H9 (cell line): ENCODE measurements around the gene FAM120C. TPM values are rescaled to one million over a fixed set of nuclear protein-coding genes. Genes with fewer than 3 reads are reported as not detected.

Experiments used
- DNase-seq: peaks from one replicate; pipeline ENCODE4 v3.0.0-alpha.2; 2017
- H2AFZ ChIP-seq: one replicate; pipeline ENCODE4 v1.6.1; 2013; ENCODE audit warnings: mild to moderate bottlenecking, low read length, control low read depth, moderate library complexity
- H2AK5ac ChIP-seq: 2 replicates; pipeline ENCODE4 v1.6.1; 2013; ENCODE audit warnings: low read length, control low read depth, mixed read lengths; ENCODE audit not compliant: insufficient read length
- H2BK120ac ChIP-seq: one replicate; pipeline ENCODE4 v1.6.1; 2013; ENCODE audit warnings: low read depth, mild to moderate bottlenecking, low read length, control low read depth, inconsistent platforms; ENCODE audit not compliant: poor library complexity, severe bottlenecking
- H2BK12ac ChIP-seq: 2 replicates; pipeline ENCODE4 v1.6.1; 2013; ENCODE audit warnings: low read length, control low read depth, mixed read lengths, low read depth; ENCODE audit not compliant: insufficient read length
- H2BK15ac ChIP-seq: 2 replicates; pipeline ENCODE4 v1.6.1; 2013; ENCODE audit warnings: low read depth, low read length, control low read depth
- H2BK20ac ChIP-seq: one replicate; pipeline ENCODE4 v1.6.1; 2013; ENCODE audit warnings: low read depth, mild to moderate bottlenecking, low read length, control low read depth, inconsistent platforms; ENCODE audit not compliant: poor library complexity, severe bottlenecking
- H2BK5ac ChIP-seq: 2 replicates; pipeline ENCODE4 v1.6.1; 2013; ENCODE audit warnings: low read length, control low read depth, mixed read lengths; ENCODE audit not compliant: insufficient read length
- H3K14ac ChIP-seq: 2 replicates; pipeline ENCODE4 v1.6.1; 2013; ENCODE audit warnings: low read length, control low read depth; ENCODE audit not compliant: insufficient read depth
- H3K18ac ChIP-seq: 2 replicates; pipeline ENCODE4 v1.6.1; 2013; ENCODE audit warnings: low read depth, mild to moderate bottlenecking, mixed read lengths, low read length, control low read depth; ENCODE audit not compliant: insufficient read length
- H3K23ac ChIP-seq: 2 replicates; pipeline ENCODE4 v1.6.1; 2013; ENCODE audit warnings: low read length, control low read depth, mixed read lengths, low read depth; ENCODE audit not compliant: insufficient read length
- H3K23me2 ChIP-seq: 2 replicates; pipeline ENCODE4 v1.6.1; 2013; ENCODE audit warnings: low read depth, mild to moderate bottlenecking, mixed read lengths, low read length, control low read depth; ENCODE audit not compliant: insufficient read length, poor library complexity, severe bottlenecking
- H3K27ac ChIP-seq: 2 replicates; pipeline ENCODE4 v1.5.1; 2013; ENCODE audit warnings: low read length, control low read depth, mixed read lengths, low read depth; ENCODE audit not compliant: insufficient read length
- H3K27me3 ChIP-seq: 2 replicates; pipeline ENCODE4 v1.6.1; 2013; ENCODE audit warnings: low read length, control low read depth, inconsistent platforms; ENCODE audit not compliant: insufficient read depth
- H3K4ac ChIP-seq: 2 replicates; pipeline ENCODE4 v1.6.1; 2013; ENCODE audit warnings: low read depth, mild to moderate bottlenecking, control low read depth, inconsistent platforms, low read length, moderate library complexity
- H3K4me1 ChIP-seq: 2 replicates; pipeline ENCODE4 v1.6.1; 2013; ENCODE audit warnings: low read length, control low read depth, inconsistent platforms; ENCODE audit not compliant: insufficient read depth
- H3K4me2 ChIP-seq: 2 replicates; pipeline ENCODE4 v1.6.1; 2013; ENCODE audit warnings: low read length, control low read depth, mixed read lengths; ENCODE audit not compliant: insufficient read length, insufficient read depth
- H3K56ac ChIP-seq: 2 replicates; pipeline ENCODE4 v1.6.1; 2013; ENCODE audit warnings: low read depth, mild to moderate bottlenecking, mixed read lengths, low read length, control low read depth; ENCODE audit not compliant: insufficient read length
- H3K79me1 ChIP-seq: 2 replicates; pipeline ENCODE4 v1.6.1; 2013; ENCODE audit warnings: low read depth, mild to moderate bottlenecking, moderate library complexity, low read length, control low read depth, inconsistent platforms; ENCODE audit not compliant: insufficient read depth, poor library complexity, severe bottlenecking
- H3K79me2 ChIP-seq: 2 replicates; pipeline ENCODE4 v1.6.1; 2013; ENCODE audit warnings: low read length, control low read depth, inconsistent platforms; ENCODE audit not compliant: insufficient read depth
- H3K9ac ChIP-seq: 2 replicates; pipeline ENCODE4 v1.6.1; 2013; ENCODE audit warnings: low read length, control low read depth, mixed read lengths; ENCODE audit not compliant: insufficient read length; ENCODE audit errors: extremely low read depth
- H3K9me3 ChIP-seq: one replicate; pipeline ENCODE4 v1.6.1; 2013; ENCODE audit warnings: low read depth, low read length, inconsistent platforms; ENCODE audit not compliant: control insufficient read depth
- H3T11ph ChIP-seq: one replicate; pipeline ENCODE4 v1.6.1; 2013; ENCODE audit warnings: mild to moderate bottlenecking, low read length, control low read depth, inconsistent platforms
- H4K20me1 ChIP-seq: one replicate; pipeline ENCODE4 v1.6.1; 2013; ENCODE audit not compliant: control insufficient read depth, insufficient read length, insufficient read depth
- H4K5ac ChIP-seq: 2 replicates; pipeline ENCODE4 v1.6.1; 2013; ENCODE audit warnings: low read depth, mild to moderate bottlenecking, mixed read lengths, low read length, control low read depth; ENCODE audit not compliant: insufficient read length
- H4K8ac ChIP-seq: replicated peaks from 2 replicates; pipeline ENCODE4 v1.6.1; 2013; ENCODE audit warnings: low read length, control low read depth, mixed read lengths, low read depth; ENCODE audit not compliant: insufficient read length
- H4K91ac ChIP-seq: 2 replicates; pipeline ENCODE4 v1.6.1; 2013; ENCODE audit warnings: low read depth, mild to moderate bottlenecking, moderate library complexity, mixed read lengths, low read length, control low read depth; ENCODE audit not compliant: insufficient read length
- H3K27ac Mint-ChIP-seq, 3 experiments: 2 replicates in 2 of 3; 3 replicates in 1 of 3; pipeline ENCODE4 v1.8.0; 2020 to 2021; ENCODE audit warnings: mixed read lengths in 3 of 3, mild to moderate bottlenecking in 1 of 3, moderate library complexity in 1 of 3
- H3K27me3 Mint-ChIP-seq: 2 replicates; pipeline ENCODE4 v1.8.0; 2021; ENCODE audit warnings: low read depth, mild to moderate bottlenecking, moderate library complexity, mixed read lengths
- H3K36me3 Mint-ChIP-seq, 3 experiments: 2 replicates in 2 of 3; 3 replicates in 1 of 3; pipeline ENCODE4 v1.8.0; 2020 to 2021; ENCODE audit warnings: low read depth in 3 of 3, mixed read lengths in 3 of 3; ENCODE audit not compliant: insufficient read depth in 1 of 3
- H3K4me1 Mint-ChIP-seq, 2 experiments: 2 replicates each; pipeline ENCODE4 v1.8.0; 2020; ENCODE audit warnings: mixed read lengths in 2 of 2
- H3K4me3 Mint-ChIP-seq, 2 experiments: 2 replicates in 1 of 2; 3 replicates in 1 of 2; pipeline ENCODE4 v1.8.0; 2020 to 2021; ENCODE audit warnings: mild to moderate bottlenecking in 2 of 2, mixed read lengths in 2 of 2, moderate library complexity in 1 of 2
- H3K9me3 Mint-ChIP-seq, 2 experiments: 2 replicates in 1 of 2; 3 replicates in 1 of 2; pipeline ENCODE4 v1.8.0; 2020; ENCODE audit warnings: mild to moderate bottlenecking in 2 of 2, mixed read lengths in 2 of 2, moderate library complexity in 1 of 2
- WGBS: extraction: QIAGEN DNeasy Blood & Tissue Kit; methylation state at CpG from one replicate; pipeline ENCODE4 v1.1.7; 2013; ENCODE audit warnings: missing lambda C conversion rate, low lambda C conversion rate, mixed read lengths; ENCODE audit not compliant: insufficient read length; ENCODE audit errors: extremely low coverage; 5-methylcytosine and 5-hydroxymethylcytosine counted together
- total RNA-seq: library from RNA; stranded (reverse); gene quantifications from 2 replicates; pipeline ENCODE4 v1.2.1, GENCODE V29; 2021
- TF ChIP-seq, protein P1 (sequence below): fragments of 200-600 bp; sonication (generic); conservative IDR thresholded peaks from 3 replicates; pipeline ENCODE4 v1.8.0; 2021; ENCODE audit warnings: antibody characterized with exemption, mild to moderate bottlenecking

Gene FAM120C
- total RNA-seq, 1 experiment from 2014 or later: 9.2 TPM

DNA sequence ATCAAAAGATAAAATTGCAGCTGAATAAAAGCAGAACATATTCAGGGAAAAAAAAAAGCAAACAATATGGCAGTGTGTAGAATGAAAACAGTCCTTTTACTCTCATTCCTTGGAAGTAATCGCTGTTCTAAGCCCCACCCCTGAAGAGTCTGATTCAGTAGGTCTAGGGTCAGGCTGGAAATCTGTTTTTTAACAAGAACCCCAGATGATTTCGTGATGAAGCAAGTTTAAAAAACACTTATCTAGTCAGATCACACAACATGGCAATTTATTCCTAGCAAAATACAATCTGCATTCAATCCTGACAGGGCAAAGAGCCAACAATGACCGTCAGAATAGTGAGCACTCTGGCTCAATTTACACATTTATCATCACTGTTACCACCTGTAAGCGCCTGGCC is 16.1 kb downstream of the FAM120C start:
- no peak overlapping the region for H3T11ph ChIP-seq
- no CpG with 5 or more reads among the region's 4 CpGs for WGBS

More for the DNA sequence above, 16.1 kb downstream of the FAM120C start:
- Histone ChIP-seq H2BK20ac (no peak overlapping the region), H4K8ac (no peak overlapping the region), H2BK5ac (no peak overlapping the region), H2BK12ac (no peak overlapping the region), H3K56ac (no peak overlapping the region), H2AFZ (no peak overlapping the region), H3K4me2 (no peak overlapping the region), H3K79me1 (no peaks in the 10 kb centered on the region), H4K20me1 (no peaks in the 10 kb centered on the region), H2BK120ac (no peak overlapping the region), H3K14ac (no peak overlapping the region), H4K91ac (no peak overlapping the region), H4K5ac (no peak overlapping the region), H3K4me1 (no peaks in the 10 kb centered on the region), H3K23ac (no peak overlapping the region), H3K18ac (no peak overlapping the region), H3K79me2 (no peaks in the 10 kb centered on the region; the same call in 1 of the 2 replicates), H2AK5ac (no peak overlapping the region), H3K27ac (no peak overlapping the region), H3K9ac (no peak overlapping the region), H3K9me3 (peaks cover 34% of the 10 kb centered on the region), H3K27me3 (no peaks in the 10 kb centered on the region), H3K4ac (no peak overlapping the region), H3K23me2 (no peaks in the 10 kb centered on the region), H2BK15ac (no peak overlapping the region)
- H3K4me3 Mint-ChIP-seq: no peak overlapping the region
- H3K36me3 Mint-ChIP-seq: peaks cover 0 to 4% (median 2%) of the 10 kb centered on the region in 3 experiments; a peak in 4 of 7 replicates
- H3K9me3 Mint-ChIP-seq: peaks cover 39 to 57% of the 10 kb centered on the region in 2 experiments
- no peaks in the 10 kb centered on the region for H3K27me3 Mint-ChIP-seq
- H3K27ac Mint-ChIP-seq: no peak overlapping the region; a peak in 1 of 7 replicates
- DNase-seq: no peak
- TF ChIP-seq, protein P1, sequence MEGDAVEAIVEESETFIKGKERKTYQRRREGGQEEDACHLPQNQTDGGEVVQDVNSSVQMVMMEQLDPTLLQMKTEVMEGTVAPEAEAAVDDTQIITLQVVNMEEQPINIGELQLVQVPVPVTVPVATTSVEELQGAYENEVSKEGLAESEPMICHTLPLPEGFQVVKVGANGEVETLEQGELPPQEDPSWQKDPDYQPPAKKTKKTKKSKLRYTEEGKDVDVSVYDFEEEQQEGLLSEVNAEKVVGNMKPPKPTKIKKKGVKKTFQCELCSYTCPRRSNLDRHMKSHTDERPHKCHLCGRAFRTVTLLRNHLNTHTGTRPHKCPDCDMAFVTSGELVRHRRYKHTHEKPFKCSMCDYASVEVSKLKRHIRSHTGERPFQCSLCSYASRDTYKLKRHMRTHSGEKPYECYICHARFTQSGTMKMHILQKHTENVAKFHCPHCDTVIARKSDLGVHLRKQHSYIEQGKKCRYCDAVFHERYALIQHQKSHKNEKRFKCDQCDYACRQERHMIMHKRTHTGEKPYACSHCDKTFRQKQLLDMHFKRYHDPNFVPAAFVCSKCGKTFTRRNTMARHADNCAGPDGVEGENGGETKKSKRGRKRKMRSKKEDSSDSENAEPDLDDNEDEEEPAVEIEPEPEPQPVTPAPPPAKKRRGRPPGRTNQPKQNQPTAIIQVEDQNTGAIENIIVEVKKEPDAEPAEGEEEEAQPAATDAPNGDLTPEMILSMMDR: no peak
- peaks cover 5 to 10% of the 10 kb centered on the region in 2 experiments; a peak in 2 of 4 replicates for H3K4me1 Mint-ChIP-seq
